ENCODE data around the gene GPR107. TPM values are rescaled to one million over a fixed set of nuclear protein-coding genes. Genes with fewer than 3 reads are reported as not detected.

GPR107 gene
- total and polyA plus RNA-seq, 2 of the 8 experiments (the other 6 are each of a cell fraction or from before 2014, with no cell fraction given), result 19.3 to 30.7 TPM

DNA sequence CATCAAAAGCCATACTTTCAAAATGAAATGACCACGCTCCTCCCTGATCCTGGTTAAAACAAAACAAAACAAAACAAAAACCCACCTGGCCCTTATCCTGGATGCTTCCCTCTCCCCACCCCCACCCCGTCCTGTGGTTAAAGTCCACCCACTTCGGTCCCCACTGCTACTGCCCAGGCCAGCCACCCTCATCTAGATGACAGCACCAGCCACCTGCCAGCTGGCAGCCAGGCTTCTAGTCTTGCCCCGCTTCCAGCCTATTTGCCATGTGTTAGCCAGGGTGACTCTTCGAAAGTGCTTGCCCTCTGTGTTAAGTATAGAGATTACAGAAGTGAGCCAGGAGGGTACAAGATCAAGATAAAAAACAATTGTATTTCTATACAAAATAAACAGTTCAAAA is 91.0 kb downstream of the GPR107 start (continued):
- TF ChIP-seq, protein P1, sequence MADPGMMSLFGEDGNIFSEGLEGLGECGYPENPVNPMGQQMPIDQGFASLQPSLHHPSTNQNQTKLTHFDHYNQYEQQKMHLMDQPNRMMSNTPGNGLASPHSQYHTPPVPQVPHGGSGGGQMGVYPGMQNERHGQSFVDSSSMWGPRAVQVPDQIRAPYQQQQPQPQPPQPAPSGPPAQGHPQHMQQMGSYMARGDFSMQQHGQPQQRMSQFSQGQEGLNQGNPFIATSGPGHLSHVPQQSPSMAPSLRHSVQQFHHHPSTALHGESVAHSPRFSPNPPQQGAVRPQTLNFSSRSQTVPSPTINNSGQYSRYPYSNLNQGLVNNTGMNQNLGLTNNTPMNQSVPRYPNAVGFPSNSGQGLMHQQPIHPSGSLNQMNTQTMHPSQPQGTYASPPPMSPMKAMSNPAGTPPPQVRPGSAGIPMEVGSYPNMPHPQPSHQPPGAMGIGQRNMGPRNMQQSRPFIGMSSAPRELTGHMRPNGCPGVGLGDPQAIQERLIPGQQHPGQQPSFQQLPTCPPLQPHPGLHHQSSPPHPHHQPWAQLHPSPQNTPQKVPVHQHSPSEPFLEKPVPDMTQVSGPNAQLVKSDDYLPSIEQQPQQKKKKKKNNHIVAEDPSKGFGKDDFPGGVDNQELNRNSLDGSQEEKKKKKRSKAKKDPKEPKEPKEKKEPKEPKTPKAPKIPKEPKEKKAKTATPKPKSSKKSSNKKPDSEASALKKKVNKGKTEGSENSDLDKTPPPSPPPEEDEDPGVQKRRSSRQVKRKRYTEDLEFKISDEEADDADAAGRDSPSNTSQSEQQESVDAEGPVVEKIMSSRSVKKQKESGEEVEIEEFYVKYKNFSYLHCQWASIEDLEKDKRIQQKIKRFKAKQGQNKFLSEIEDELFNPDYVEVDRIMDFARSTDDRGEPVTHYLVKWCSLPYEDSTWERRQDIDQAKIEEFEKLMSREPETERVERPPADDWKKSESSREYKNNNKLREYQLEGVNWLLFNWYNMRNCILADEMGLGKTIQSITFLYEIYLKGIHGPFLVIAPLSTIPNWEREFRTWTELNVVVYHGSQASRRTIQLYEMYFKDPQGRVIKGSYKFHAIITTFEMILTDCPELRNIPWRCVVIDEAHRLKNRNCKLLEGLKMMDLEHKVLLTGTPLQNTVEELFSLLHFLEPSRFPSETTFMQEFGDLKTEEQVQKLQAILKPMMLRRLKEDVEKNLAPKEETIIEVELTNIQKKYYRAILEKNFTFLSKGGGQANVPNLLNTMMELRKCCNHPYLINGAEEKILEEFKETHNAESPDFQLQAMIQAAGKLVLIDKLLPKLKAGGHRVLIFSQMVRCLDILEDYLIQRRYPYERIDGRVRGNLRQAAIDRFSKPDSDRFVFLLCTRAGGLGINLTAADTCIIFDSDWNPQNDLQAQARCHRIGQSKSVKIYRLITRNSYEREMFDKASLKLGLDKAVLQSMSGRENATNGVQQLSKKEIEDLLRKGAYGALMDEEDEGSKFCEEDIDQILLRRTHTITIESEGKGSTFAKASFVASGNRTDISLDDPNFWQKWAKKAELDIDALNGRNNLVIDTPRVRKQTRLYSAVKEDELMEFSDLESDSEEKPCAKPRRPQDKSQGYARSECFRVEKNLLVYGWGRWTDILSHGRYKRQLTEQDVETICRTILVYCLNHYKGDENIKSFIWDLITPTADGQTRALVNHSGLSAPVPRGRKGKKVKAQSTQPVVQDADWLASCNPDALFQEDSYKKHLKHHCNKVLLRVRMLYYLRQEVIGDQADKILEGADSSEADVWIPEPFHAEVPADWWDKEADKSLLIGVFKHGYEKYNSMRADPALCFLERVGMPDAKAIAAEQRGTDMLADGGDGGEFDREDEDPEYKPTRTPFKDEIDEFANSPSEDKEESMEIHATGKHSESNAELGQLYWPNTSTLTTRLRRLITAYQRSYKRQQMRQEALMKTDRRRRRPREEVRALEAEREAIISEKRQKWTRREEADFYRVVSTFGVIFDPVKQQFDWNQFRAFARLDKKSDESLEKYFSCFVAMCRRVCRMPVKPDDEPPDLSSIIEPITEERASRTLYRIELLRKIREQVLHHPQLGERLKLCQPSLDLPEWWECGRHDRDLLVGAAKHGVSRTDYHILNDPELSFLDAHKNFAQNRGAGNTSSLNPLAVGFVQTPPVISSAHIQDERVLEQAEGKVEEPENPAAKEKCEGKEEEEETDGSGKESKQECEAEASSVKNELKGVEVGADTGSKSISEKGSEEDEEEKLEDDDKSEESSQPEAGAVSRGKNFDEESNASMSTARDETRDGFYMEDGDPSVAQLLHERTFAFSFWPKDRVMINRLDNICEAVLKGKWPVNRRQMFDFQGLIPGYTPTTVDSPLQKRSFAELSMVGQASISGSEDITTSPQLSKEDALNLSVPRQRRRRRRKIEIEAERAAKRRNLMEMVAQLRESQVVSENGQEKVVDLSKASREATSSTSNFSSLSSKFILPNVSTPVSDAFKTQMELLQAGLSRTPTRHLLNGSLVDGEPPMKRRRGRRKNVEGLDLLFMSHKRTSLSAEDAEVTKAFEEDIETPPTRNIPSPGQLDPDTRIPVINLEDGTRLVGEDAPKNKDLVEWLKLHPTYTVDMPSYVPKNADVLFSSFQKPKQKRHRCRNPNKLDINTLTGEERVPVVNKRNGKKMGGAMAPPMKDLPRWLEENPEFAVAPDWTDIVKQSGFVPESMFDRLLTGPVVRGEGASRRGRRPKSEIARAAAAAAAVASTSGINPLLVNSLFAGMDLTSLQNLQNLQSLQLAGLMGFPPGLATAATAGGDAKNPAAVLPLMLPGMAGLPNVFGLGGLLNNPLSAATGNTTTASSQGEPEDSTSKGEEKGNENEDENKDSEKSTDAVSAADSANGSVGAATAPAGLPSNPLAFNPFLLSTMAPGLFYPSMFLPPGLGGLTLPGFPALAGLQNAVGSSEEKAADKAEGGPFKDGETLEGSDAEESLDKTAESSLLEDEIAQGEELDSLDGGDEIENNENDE (IDR thresholded peaks at IDR 0.05; ENCODE audit: insufficient replicate concordance, low read length), result no peak
- TF ChIP-seq SP4 (IDR thresholded peaks at IDR 0.05; ENCODE audit: low read length) (no peak), CBX5 (IDR thresholded peaks at IDR 0.05; ENCODE audit: low read depth, low read length) (no peak), BCL11A (IDR thresholded peaks at IDR 0.05; ENCODE audit: low read depth in 2 of 2, low read length in 2 of 2) (no peak)
